Activated CD8-positive, alpha-beta memory T cell treated with anti-CD3 and anti-CD28 coated beads for 36 hours (primary cell): ENCODE results near the gene FAH. TPM values are rescaled to one million over a fixed set of nuclear protein-coding genes. Genes with fewer than 3 reads are reported as not detected.

ENCODE experiments used
- CTCF ChIA-PET: fragments of 350-600 bp; sonication (Branson Sonifier 250); formaldehyde crosslinking; loops from one replicate; lab custom pipeline; 2021; ENCODE audit warnings: antibody characterized with exemption; lab: Charles Lee
- POLR2A ChIA-PET: fragments of 350-600 bp; sonication (Branson Sonifier 250); formaldehyde crosslinking; loops from one replicate; lab custom pipeline; 2021; ENCODE audit warnings: antibody characterized with exemption; lab: Charles Lee
- total RNA-seq, 2 experiments: library from RNA; stranded (reverse); gene quantifications; one replicate each; pipeline ENCODE4 v1.2.3, GENCODE V29; 2021

FAH gene
- total RNA-seq, 2 experiments from 2014 or later: 62.8 to 66.1 TPM

DNA sequence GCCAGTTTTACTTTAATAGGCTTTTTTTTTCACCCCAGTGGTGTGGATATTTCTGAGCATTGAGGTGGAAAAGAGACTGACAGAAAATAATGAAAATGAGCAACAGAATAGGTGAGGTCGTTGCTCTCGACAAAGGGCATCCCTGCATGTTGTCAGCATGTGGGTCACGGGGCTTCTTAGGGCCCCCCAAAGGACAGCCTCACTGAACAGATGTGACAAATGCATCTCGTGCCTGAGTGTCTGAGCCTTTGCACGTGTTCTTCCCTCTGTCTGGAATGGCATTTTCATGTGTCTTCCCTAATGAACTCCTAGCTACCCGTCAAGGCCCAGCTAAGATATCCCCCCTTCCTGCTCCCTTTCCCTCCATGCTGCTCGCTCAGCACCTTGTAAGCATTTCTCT lies 31.8 kb downstream of the FAH start:
- ChIA-PET CTCF (no interaction called here), POLR2A (interaction anchor here (0.6 kb wide), 1 partner anchor 118 kb away, joined by 3 read pairs; no protein-coding TSS in a partner anchor)

DNA sequence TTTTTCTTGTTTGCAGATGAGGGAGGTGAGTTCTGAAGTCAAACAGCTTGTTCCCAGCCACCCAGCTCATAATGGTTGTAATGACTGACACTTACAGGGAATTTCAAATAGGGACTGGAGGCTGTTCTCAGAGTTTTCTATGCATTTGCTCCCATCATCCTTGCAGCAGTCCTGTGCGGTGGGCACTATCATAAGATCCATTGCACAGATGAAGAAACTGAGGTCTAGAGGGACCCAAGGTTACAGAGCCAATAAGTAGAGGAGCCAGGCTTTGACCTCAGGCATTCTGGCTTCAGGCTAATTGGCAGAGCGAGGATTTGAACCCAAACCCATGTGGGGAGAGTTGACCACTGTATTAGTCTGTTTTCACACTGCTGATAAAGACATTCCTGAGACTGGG lies 32.4 kb downstream of the FAH start:
- ChIA-PET CTCF (no interaction called here), POLR2A (no interaction called here)

- ChIA-PET CTCF (no interaction called here), POLR2A (no interaction called here)
Measured at GRCh38 chr15:80186066-80186465, 33.3 kb downstream of the FAH start.

DNA sequence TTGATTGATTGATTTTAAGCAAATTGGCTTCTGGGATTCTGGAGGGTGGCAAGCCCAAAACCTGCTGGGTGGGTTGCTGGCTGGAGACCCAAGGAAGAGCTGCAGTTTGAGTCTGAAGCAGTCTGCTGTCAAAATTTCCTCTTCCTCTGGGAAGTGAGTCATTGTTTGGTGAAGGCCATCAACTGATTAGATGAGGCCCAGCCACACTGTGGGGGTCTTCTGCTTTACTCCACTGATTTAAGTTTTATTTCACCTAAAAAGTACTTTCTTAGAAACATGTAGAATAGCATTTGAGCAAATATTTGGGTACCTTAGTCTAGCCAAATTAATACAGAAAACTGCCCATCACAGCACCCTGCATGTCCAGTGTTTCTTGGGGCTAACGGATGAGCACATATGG lies 33.8 kb downstream of the FAH start:
- CTCF ChIA-PET: no interaction called here

GRCh38 chr15:80188251-80188650 lies 35.5 kb downstream of the FAH start:
- ChIA-PET POLR2A (no interaction called here), CTCF (no interaction called here)

More for the DNA sequence above, 33.8 kb downstream of the FAH start:
- POLR2A ChIA-PET: no interaction called here

DNA sequence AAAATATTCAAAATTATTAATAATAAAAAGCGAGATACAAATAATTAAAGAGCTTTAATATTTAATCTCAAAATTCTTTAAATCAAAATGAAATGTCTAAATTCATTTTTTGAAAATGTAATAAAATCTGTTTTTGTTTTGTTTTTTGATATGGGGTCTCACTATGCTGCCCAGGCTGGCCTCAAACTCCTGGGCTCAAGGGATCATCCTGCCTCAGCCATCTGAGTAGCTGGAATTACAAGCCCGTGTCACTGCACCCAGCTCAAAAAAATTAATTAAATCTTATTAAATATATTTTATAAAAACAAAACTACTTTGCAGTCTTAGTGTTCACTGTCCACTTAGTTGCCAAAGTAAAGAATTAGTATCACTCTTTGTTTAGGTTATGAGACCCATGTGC lies 38.4 kb downstream of the FAH start:
- ChIA-PET CTCF (no interaction called here), POLR2A (no interaction called here)

DNA sequence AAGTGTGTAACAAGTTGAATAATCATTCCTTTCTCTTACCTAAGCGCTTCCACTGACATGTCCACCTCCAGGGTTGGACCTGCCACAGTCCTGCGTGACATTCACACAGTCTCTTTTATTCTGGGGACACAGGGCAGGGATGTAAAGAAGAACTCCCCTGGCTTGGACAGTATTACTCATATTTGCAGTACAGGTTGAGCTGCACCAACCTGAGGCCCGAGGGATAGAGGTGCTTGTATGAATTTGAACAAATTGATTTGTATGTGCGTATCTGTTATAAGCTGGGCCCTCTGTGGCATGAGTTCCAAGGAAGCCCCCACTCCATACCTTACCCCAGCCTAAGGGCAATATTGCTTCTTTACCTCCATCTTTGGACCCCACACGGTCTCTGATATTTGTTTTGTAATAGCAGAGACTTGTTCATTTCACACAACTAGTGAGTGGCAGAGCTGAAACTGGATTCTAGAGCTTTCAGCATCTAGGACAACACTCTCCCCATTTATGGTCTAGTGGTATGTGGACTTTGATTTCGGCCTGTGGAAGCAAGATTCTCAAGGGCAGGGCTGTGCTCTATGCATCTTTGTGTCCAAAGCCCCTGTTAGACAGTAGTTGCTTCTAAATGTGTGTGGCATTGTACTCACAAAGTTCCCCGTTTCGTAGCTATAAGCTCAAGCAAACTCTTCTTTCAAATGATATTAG lies 39.2 kb downstream of the FAH start:
- POLR2A ChIA-PET: no interaction called here
- CTCF ChIA-PET: no interaction called here

GRCh38 chr15:80194186-80194585 lies 41.4 kb downstream of the FAH start:
- ChIA-PET POLR2A (no interaction called here), CTCF (no interaction called here)

DNA sequence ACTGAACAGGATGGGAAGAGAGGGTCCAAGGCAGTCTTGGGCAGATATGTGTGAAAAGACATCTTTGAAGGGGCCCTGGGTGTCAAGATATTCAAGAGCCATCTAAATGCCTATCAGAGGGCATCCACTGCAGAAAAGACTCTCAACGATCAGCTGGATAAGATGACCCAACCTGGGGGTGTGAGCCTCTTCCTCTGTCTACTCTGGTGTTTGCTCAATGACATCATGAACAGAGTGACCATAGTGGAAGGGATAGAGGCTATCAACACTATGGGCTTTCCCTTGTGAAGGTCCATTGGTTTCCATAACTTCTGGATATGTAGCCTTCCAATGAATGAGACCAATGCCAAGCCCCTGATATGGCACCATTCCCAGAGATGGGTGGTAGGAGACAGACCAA lies 42.1 kb downstream of the FAH start:
- ChIA-PET CTCF (no interaction called here), POLR2A (no interaction called here)

DNA sequence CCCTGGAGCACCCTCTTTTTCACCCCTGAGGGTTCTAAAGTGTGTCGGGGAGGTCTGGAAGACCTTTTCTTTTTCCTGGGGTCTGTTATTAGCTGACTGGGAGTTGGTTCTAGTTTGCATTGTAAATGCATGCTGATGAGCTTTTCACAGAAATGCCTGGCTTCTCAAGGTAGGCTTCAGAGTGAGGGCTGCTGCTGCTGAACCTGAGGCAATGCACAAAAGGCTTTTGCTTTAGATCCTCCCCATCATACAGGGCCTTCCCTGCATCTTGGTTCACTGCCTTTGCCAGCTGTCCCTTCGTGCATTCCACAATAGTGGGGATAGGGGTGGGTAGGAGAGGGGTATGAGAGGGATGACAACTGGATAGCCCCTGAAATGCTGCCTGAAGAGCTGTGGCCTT lies 46.6 kb downstream of the FAH start:
- CTCF ChIA-PET: no interaction called here

GRCh38 chr15:80199869-80200268 lies 47.1 kb downstream of the FAH start:
- CTCF ChIA-PET: no interaction called here

More for the DNA sequence above, 46.6 kb downstream of the FAH start:
- POLR2A ChIA-PET: no interaction called here

DNA sequence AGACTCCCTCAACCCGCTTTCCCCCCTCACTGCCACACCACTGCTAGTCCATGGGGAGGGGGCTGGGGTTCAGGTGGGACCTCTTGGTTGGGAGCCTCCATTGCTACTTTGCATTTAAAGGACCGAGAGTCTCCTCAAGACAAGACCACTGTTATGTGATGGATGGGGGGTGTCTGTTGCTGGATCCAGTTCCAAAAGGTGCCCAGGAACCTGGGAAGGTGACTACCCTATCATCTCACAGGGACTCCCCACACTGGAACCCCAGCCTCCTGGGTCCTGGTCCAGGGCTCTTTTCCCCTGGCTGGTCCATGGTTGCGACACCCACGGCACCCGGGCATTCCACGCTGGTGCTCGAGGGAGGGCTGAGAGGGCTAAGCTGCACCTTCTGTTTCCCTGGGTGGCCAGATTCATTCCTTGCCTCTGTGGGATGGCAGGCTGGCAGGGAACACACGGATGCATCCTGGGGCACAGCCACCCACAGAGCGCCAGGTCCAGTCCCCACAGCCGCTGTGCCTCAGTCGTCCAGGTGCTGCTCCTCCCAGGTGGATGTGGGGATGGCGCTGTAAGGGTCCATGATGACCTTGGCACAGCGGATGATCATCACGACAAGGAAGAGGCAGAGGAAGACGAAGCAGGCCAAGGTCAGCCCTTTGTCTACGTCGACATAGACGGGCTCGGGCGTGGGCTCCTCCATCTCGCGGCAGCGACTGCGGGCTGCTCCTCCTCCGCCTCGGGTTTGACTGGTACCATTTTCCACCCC lies 48.6 kb downstream of the FAH start:
- ChIA-PET POLR2A (no interaction called here), CTCF (no interaction called here)

More at GRCh38 chr15:80199869-80200268, 47.1 kb downstream of the FAH start:
- POLR2A ChIA-PET: no interaction called here

GRCh38 chr15:80202016-80202315 lies 49.2 kb downstream of the FAH start:
- POLR2A ChIA-PET: no interaction called here

DNA sequence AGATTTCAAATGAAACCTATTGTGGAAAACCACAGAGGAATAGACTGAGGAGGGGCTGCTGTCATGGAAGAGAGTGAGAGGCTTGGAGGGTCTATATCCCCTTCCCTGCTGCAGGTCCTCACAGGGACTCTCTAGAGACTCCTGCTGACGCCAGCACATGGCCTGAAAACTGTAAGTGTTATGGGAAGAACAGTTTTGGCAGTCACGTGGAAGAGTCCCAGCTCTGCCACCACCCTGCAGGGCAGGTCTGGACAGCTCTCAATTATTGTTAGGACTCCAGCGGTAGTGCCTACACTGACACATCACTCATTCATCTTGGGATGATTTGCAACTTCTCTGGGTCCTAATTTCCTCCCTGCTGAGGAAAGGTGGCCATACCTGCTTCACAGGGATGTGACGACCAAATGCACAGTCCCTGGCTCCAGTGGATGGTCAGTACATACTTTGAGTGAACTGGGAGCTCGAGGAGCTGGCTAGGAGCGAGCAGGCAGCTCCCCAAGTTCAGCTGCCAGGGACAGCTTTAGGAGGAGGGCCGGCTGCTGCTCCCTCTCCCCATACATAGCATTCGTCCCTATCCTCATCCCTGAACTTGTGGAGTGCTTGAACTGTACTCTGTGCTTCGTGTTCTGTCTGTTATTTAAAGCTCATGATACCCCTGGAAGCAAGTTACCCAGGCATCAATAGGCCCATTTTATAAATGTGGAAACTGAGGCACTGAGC lies 50.0 kb downstream of the FAH start:
- ChIA-PET POLR2A (no interaction called here), CTCF (no interaction called here)

More at GRCh38 chr15:80202016-80202315, 49.2 kb downstream of the FAH start:
- CTCF ChIA-PET: no interaction called here

- CTCF ChIA-PET: no interaction called here
Measured at GRCh38 chr15:80203361-80203885, 50.6 kb downstream of the FAH start.

GRCh38 chr15:80204231-80204630 lies 51.4 kb downstream of the FAH start:
- ChIA-PET POLR2A (no interaction called here), CTCF (no interaction called here)

More at GRCh38 chr15:80203361-80203885, 50.6 kb downstream of the FAH start:
- POLR2A ChIA-PET: no interaction called here

- ChIA-PET CTCF (no interaction called here), POLR2A (no interaction called here)
Measured at GRCh38 chr15:80207887-80208286, 55.1 kb downstream of the FAH start.

DNA sequence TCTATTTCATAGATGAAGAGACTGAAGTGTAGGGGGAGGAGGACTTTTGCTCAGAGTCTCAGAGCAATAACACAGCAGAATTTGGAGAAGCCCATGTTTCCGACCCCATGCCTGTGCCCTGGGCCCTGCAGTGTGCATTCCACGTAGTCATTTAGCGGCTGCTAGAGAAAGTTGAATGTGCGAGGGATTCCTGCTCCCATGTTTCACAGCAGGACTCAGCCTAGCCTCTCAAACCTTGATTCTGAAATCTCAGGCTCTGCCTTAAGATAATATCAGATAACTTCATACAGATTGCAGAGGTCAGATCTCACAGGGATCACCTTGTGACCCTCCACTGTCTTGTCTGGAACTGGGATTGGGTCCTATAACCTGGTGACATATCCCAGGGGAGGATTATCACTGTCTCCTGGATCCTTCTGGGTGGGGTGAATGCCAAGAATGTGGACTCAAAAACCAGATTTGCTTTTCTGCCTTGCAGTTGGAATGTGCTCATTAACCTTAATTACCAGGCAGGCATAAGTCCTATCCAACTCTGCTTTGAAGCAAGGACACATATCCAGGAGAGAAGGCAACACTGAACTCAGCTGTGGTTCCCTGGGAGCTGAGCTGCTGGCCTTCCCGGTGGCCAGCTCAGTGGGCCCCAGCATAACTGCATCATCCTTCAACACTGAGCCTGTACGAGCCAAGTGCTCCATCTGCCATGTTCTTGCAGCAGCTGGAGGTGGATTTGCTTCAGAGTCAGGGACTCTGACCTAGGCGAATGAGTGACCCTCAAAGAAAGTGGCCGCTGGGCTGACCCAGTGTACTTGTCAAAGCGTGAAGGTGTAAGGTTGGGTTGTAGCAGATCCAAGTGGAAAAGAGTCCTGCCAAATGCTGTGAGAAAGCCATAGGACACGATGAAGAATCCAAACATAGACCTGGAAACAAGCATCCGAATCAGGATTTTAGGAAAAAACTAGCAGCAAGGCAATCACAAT lies 56.2 kb downstream of the FAH start:
- ChIA-PET CTCF (no interaction called here), POLR2A (no interaction called here)
